GM12872 (cell line): Measurements from ENCODE around the gene HACD1.
A peak's percentile ranks its signal among the peaks of the same experiment; 100 is the strongest.

Experiments
- TF ChIP-seq, protein P1 (sequence below): IDR thresholded peaks from 3 replicates; pipeline ENCODE4 v1.5.1; 2011; ENCODE audit warnings: low read depth, mild to moderate bottlenecking, low read length, moderate library complexity; ENCODE audit not compliant: insufficient read depth

HACD1 gene

GRCh38 chr10:17609523-17610079 is 7.6 kb downstream of the HACD1 start:
- TF ChIP-seq, protein P1, sequence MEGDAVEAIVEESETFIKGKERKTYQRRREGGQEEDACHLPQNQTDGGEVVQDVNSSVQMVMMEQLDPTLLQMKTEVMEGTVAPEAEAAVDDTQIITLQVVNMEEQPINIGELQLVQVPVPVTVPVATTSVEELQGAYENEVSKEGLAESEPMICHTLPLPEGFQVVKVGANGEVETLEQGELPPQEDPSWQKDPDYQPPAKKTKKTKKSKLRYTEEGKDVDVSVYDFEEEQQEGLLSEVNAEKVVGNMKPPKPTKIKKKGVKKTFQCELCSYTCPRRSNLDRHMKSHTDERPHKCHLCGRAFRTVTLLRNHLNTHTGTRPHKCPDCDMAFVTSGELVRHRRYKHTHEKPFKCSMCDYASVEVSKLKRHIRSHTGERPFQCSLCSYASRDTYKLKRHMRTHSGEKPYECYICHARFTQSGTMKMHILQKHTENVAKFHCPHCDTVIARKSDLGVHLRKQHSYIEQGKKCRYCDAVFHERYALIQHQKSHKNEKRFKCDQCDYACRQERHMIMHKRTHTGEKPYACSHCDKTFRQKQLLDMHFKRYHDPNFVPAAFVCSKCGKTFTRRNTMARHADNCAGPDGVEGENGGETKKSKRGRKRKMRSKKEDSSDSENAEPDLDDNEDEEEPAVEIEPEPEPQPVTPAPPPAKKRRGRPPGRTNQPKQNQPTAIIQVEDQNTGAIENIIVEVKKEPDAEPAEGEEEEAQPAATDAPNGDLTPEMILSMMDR: no peak

DNA sequence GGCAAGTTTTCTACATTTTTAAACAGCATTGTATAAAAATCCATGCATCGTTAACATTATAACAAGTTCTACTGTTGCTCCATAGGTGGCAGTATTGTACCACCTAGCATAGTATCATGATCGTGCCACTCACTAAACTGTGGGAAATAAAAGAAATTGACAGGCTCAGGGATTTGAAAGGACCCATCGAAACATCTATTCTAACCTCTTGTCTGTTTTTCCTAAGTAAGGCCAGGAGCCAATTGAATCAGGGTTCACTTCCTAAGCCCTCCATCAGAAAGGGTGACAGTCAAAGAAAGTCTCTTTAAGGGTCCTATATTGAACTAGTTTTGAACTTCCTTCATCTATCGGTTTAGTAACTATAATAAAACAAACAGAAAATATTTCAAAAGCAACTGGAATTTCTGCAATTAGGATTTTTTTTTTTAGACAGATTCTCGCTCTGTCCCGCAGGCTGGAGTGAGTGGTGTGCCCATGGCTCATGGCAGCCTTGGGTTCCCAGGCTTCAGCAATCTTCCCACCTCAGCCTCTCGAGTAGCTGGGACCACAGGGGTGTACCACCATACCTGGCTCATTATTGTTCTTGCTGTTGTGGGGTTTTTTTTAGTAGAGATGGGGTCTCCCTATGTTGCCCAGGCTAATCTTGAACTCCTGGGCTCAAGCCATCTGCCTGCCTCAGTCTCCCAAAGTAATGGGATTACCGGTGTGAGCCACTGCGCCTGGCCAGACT is 9.4 kb downstream of the HACD1 start:
- TF ChIP-seq, protein P1: peak; percentile 75

DNA sequence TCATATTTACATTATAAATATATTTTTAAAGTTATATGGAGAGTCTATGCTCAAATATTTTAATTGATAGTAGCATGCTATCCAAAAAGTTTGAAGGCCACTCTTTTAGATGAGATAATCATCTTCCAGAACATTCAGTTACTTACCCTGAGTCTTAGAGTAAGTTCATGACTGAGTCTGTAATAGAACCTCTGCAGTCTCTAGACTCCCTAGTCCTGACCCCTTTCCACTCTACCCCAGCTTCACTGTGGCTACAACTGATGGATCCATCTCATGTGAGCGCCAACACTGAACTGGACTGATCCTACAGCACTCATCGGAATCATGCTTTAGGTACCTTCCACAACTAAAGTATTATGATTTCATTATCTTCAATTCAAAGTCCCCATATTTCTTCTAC is 10.1 kb downstream of the HACD1 start:
- TF ChIP-seq, protein P1: no peak

DNA sequence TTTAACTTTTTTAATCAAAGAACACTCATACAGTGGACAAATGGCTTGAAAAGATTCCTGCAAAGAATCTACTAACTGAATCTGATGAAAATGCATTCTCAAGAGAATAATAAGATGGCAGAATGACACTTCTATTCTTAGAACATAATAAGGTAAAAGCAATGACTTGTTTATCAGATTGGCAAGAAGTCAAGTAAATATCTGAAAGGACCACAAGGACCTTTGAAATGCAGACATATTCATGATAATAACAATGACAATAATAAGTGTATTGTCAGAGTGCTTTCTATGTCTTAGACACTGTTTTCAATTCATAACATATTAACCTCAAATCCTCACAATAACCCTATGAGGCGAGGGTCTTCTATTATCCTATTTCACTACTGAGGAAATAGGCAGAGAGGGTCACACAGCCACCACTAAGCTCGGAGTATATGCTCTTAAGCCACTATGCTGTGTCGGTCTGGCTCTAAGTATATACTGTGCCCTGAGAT is 10.6 kb downstream of the HACD1 start:
- TF ChIP-seq, protein P1: no peak

DNA sequence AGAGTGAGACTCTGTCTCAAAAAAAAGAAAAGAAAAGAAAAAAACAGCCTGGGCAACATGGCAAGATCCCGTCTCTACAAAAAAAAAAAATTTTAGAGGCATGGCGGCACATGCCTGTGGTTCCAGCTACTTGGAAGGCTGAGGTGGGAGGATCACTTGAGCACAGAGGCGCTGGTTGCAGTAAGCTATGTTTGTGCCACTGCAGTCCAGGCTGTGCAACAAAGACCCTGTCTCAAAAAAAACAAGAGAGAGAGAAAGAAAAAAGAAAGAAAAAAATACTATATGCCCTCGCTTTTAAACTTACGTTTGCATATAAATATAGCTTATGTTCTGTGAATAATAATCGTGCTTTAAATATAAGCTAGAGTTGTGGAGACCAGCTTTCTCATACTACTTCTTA is 11.2 kb downstream of the HACD1 start:
- TF ChIP-seq, protein P1: no peak

GRCh38 chr10:17599089-17599488 is 18.1 kb downstream of the HACD1 start:
- TF ChIP-seq, protein P1: peak; percentile 56

- TF ChIP-seq, protein P1: no peak
Observed at GRCh38 chr10:17597386-17597785, 19.8 kb downstream of the HACD1 start.
